DMS114 treated with DMSO at 0.1 percent for 48 hours (cell line): ENCODE measurements around the gene HMGN1.

Experiments used
- DNase-seq: peaks from one replicate; lab custom pipeline; 2025; ENCODE audit not compliant: unreplicated experiment; lab: John Stamatoyannopoulos, UW

The HMGN1 gene

DNA sequence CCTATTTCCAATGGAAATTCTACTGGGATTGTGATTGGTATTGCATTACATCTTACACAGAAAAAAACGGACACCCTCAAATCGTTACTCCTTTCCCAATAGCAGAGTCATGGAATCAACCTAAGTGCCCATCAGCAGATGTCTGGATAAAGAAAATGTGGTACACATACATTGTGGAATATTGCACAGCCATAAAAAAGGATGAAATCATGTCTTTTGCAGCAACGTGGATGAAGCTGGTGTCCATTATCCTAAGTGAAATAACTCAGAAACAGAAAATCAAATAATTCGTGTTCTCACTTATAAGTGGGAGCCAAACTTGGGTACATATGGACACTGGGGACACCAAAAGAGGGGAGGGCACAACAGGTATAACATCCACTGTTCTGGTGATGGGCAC is 14.3 kb downstream of the HMGN1 start:
- no peak for DNase-seq

DNA sequence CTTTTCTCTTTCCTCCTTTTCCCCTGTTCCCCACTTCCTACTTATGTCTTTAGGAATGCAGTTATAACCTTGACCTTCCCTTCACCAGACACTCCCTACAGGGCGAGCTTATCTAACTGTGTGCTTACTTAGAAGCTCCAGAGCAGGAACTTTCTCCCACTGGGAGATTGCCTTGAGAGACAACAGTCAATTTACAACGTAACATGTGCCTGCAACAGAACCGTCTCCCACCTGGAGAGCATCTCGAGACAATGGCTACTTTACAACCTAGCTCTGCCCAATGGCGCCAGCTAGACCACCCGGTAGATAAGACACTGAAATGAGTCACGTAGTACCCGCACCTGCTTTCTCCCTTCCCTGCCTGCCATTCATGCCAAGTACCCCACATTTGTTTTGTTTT is 16.7 kb downstream of the HMGN1 start:
- no peak for DNase-seq

GRCh38 chr21:39330001-39330400 is 18.9 kb downstream of the HMGN1 start:
- no peak for DNase-seq

DNA sequence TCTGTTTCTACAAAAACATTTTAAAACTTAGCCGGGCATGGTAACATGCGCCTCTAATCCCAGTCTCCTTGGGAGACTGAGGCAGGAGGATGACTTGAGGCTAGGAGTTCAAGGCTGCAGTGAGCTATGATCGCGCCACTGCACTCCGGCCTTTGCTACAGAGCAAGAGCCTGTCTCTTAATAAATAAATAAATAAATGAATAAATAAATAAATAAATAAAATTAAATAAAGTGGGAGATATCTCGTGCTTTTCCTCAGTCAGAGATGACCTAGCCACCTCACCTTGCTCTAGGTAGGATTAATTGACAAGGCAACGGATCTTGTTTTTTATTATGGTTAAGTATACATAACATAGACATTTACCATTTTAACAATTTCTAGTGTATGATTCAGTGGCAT is 21.2 kb downstream of the HMGN1 start:
- DNase-seq: no peak

GRCh38 chr21:39326607-39327307 is 22.1 kb downstream of the HMGN1 start:
- DNase-seq: no peak

- DNase-seq: no peak
These were observed 23.4 kb downstream of the HMGN1 start for GRCh38 chr21:39325458-39325857.

DNA sequence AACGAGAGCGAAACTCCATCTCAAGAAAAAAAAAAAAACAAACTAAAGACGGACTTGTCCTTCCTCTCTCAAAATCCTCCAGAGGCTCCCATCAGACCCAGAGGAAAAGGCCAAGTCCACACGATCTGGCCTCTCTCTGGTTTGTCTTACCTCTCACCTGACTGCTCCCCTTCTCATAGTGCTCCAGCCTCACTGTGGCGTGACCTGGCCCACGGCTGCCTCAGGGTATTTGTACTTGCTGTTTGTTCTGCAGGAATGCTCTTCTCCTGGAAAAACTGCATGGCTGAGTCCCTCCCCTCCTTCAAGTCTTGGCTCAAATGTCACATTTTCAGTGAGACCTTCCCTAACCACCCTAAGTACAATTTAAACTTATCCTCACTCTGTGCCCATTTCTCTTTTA is 27.5 kb downstream of the HMGN1 start:
- no peak for DNase-seq

GRCh38 chr21:39319814-39320332 is 29.0 kb downstream of the HMGN1 start:
- DNase-seq: no peak

GRCh38 chr21:39319251-39319756 is 29.6 kb downstream of the HMGN1 start:
- DNase-seq: no peak

DNA sequence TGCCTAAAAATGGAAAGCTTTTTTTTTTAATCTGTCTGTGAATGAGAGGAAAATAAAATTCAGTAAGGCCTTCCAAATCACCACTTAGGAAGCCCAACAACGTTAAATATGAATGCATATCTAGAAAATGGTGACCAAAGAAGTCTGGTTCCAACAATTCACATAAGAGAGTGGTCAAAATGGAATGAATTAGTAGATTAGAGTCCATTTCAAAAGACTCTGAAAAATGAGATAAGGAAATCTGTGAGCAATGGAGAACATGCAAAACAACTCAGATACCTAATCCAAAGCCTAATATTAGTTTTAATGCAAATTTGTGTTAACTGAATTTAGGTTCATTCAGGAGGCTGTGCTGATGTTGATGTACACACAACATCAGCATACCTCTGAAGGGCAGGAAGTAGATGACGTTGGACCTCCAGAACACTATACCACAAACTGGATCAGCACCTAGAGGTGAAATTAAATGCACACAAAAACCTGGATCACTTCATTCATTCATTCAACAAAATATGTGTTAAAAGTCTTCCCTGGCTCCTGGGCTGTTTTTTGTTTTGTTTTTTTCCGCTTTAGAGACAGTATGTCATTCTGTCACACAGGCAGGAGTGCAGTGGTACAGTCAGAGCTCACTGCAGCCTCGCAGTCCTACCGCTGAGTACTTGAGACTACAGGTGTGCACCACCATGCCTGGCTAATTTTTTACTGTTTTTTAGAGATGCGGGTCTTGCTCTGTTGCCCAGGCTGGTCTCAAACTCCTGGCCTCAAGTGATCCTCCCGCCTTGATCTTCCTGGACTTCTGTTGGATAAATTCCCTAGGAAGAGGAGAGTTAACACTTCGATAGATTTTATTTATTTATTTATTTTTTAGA is 30.6 kb downstream of the HMGN1 start:
- no peak for DNase-seq

DNA sequence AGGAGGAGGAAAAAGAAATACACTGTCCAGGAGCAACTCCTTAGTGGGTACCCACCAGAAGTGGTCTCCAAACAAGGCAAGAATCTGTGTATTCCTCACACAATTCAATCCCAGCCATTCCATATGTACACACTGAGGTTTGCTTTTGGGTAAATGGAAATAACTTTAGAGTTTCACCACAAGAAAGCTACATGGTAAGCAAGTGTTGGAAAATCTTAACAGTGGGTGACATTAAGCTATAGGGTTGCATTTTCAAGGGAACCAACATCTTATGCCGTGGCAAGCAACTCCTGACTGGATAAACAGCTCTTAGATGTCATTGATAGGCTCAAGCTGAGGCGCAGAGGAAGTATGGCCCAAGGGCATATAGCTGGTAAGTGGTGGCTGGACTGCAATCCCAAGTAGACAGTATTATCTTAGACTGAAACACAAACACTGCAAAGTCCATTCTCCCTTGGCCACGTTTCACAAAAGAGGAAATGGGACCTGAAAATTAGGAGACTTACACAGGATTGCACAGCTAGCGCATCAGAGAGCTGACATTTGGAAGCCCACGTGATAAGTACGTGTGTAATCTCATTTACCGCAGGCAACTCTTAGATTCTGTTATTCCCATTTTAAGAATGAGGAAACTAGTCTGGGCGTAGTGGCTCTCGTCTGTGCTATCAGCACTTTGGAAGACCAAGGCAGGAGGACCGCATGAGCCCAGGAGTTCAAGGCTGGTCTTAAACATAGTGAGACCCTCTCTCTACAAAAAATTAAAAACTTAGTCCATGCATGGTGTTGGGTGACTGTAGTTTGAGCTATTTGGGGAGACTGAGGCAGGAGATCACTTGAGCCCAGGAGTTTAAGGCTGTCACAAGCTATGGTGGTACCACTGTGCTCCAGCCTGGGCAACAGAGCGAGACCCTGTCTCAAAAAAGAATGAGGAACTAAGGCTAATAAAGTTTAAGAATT is 31.5 kb downstream of the HMGN1 start:
- DNase-seq: no peak

GRCh38 chr21:39316729-39317128 is 32.2 kb downstream of the HMGN1 start:
- DNase-seq: no peak

DNA sequence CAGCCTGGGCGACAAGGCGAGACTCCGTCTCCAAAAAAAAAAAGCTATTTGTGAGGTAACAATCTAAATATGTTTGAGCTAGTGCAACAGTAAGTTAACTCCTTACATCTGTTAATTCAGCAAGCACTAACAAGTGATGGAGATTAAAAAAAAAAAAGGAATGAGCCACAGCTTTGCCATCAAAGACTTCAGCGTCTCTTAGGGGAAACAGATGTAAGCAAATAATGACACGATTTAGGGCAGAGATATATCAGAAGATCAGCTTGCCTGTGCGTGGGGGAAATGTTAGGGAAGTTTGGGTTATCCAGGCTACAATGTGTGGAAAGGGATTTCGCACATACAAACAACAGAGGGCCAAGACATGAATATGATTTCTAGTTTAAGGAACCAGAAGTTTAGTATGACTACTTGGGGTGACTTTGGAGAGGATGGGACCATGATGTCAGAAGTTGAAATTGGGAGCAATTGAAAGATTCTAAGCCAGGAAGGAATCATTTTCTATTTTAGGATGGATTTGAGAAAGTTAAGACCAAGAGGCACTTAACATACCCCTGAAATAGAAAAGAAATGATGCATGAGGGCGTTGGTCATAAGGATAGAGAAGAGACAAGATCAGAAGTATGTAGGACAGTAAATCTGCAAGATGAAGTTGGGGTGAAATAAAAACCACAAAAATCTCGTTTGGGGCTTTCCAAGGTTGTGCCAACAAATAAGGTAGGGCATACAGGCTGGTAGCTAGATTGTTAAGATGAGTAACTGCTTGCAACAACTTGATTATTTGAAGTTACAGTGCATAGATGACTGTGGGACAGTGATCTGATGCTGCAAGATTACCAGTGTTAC is 33.1 kb downstream of the HMGN1 start:
- no peak for DNase-seq

DNA sequence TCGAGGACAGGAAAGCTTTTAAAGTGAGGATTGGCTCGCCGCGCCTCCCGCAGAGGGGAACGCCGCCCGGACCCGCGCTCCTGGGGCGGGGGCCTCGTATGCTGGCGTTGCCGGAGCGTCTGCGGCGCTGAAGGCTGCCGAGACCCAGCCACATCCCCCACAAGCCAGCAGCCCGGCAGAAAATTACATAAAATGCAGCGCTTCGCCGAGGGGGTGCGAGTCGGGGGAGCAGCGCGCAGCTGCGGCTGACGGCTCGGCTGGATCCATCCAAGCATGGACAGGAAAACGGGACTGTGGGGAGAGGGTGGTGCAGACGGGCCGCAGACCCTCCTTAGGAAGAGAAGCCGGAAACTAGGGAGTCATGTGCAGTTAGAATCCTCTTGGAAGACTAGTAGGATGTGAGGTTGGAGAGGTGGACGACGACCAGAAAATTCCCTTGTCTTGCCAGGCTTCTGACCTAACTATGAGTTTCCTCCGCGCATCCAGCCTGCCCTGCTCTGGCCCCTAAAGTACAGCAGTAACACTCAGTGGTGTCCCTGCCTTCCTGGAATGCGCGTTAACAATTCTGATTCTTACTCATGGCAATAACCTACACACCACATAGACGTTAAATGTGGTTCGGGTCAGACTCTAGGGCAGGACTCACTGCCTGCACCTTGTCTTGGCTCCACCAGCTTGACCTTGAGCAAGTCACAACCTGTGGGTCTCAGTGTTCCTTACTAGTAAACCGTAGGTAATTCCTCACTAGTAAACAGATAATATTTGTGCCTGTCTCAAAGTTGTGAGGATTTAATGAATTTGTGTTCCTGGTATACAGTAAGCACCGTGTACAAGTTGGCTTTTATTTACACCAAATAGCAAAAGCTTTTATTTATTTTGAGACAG is 34.5 kb downstream of the HMGN1 start:
- no peak for DNase-seq

- peak; percentile 67 for DNase-seq
These were observed 35.2 kb downstream of the HMGN1 start, which contains the start of gene BRWD1 for GRCh38 chr21:39313571-39314142. Gene BRWD1 (minus strand): TSS chr21:39313632. CDS start chr21:39313491, 141 bp downstream.

- DNase-seq: no peak
These were observed 35.8 kb downstream of the HMGN1 start for GRCh38 chr21:39313042-39313570.

- DNase-seq: peak; percentile 81
These were observed 36.5 kb downstream of the HMGN1 start for GRCh38 chr21:39312112-39313041.
